GDM1 (cell line): ENCODE data around the gene PTPRT.
"Not testable (repeated sequence)": the region's sequence is repeated elsewhere in the genome, so short reads cannot be mapped to it uniquely, and the experiment has no call there.

ENCODE experiments used
- DNase-seq: peaks from one replicate; lab custom pipeline; 2025; lab: John Stamatoyannopoulos, UW

PTPRT gene

DNA sequence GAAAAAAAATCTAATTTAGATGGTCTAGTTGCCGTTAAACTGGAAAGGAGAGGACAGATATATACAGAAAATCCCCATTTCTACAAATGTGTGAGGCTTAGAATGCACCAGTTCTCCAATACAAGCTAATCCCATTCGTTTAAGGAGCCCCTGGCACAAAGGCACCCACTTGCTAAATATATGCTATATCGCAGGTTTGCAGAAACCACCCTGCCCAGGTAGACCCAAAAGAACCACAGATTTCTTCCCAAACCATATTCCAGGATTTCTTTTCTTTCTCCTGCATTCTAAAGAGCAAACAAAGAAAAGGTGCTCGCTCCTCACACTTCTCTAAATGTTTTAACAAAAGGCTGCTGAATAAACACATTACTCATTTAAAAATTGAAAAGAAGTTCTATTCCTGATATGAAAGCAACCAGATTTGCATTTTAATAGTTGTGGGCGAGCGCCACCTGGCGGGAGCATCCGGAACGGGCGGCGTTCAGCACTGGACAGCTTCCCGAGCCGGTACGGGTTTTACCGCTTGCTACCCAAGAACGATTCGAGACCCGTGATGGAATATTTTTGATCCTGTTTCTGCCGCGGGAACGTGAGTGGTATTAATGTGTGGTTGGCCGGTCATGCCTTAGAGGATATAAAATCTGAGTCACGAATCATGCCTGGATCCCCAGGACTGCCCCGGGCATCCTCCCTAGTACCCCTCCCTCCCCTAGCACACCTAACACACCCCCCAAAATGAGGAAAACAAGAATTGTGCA lies 2.1 kb downstream of the PTPRT start:
- DNase-seq: peak; percentile 4

GRCh38 chr20:43186312-43186711 lies 3.4 kb downstream of the PTPRT start:
- DNase-seq: no peak

- DNase-seq: no peak
These were observed 3.8 kb downstream of the PTPRT start for GRCh38 chr20:43185901-43186300.

- DNase-seq: no peak
These were observed 6.1 kb downstream of the PTPRT start for GRCh38 chr20:43183536-43184070.

DNA sequence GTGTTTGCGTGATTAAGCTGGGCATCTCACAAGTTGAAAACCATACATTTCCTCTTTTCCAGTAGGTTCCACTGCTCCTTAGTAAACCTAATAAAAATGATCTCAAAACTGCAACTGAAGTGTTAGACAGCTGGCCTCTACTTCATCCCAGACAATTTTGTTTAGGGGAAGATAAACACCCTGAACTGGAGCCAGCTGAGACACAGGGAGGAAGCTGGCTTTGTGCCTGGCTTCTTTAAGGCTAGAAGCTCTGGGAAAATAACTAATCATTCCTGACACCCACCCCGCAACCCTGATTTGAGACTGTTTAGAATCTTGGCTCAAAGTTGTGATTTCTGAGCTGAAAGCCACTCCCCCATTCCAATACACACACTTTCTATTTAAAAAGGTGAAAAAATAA lies 11.6 kb downstream of the PTPRT start:
- DNase-seq: no peak

- no peak for DNase-seq
These were observed 13.0 kb downstream of the PTPRT start for GRCh38 chr20:43176726-43177125.

- DNase-seq: no peak
These were observed 17.8 kb downstream of the PTPRT start for GRCh38 chr20:43171930-43172329.

DNA sequence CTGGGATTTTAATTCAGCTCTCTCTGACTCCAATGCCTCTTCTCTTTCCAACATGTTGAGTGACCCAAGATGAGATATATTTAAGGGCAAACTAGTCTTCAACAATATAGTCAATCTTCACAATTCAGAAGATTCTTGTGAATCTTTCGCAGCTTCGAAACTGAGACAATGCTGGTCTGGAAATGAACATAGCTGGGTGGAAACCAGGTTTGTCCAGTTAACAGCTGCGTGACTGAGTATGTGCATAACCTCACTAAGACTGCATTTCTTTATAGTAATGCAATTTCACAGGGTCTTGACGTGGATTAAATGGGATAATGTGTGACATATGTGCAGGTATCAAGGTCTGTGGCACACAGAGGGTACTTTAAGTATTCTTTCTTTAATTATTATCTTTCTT lies 18.9 kb downstream of the PTPRT start:
- no peak for DNase-seq

- DNase-seq: no peak
These were observed 22.1 kb downstream of the PTPRT start for GRCh38 chr20:43167615-43168014.

- no peak for DNase-seq
These were observed 22.7 kb downstream of the PTPRT start for GRCh38 chr20:43167021-43167420.

DNA sequence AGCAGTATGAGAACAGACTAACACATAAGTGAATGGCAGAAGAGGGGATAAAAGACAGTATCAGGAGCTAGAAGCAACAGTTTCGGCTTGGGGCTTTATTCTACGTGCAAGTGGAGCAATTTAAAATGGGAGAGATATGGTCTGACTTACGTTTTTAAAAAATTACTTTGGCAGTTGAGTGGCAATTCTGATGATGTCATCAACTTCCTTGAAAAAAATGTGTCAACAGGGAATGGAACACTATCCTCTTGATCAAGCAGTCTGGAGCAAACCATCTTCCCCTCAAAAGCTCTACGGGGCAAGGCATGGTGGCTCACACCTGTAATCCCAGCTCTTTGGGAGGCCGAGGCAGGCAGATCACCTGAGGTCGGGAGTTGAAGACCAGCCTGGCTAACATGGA lies 24.1 kb downstream of the PTPRT start:
- no peak for DNase-seq

DNA sequence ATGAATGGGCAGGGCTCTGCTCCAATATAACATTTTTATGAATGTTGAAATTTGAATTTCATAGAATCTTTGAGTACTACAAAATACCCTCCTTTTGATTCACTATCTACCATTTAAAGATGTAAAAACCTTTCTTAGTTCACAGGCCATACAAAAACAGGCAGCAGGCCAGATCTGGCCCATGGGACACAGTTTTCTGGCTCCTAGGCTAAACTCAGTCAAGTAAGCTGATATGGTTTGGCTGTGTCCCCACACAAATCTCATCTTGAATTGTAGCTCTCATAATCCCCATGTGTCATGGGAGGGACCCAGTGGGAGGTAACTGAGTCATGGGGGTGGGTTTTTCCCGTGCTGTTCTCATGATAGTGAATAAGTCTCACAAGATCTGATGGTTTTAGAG lies 25.0 kb downstream of the PTPRT start:
- DNase-seq: not testable (repeated sequence)

DNA sequence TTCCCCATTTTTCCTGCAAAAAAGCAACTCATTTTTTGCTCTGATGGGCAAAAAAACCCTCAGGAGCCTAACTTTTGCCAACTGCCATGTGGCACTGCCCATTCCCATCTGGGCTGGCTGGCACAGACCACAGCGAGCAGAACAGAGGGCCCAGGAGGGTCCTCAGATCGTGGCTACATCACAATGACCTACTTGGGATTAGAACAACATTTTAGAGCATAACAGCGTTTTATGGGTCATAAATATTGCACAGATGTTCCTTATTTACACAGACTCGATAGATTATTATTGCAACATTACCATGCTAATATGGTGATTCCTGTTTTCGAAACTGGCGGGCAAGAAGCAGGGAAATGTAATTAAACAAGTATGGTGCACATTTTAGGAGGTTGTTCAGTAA lies 28.0 kb downstream of the PTPRT start:
- no peak for DNase-seq

DNA sequence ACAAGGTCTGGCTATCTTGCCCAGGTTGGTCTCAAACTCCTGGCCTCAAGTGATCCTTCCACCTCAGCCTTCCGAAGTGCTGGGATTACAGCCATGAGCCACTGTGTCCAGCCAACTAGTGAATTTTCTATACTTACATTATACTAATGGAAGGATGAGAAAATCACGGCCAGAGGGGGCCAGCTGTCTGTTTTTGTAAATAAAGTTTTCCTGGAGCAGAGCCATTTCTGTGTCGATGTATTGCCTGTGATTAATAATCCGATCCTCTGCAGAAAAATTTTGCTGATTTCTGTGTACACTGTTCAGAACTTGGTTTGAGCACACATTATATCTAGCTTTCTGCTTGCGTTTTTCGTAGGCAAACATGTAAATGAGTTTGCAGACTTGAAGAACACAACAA lies 28.8 kb downstream of the PTPRT start:
- DNase-seq: no peak

DNA sequence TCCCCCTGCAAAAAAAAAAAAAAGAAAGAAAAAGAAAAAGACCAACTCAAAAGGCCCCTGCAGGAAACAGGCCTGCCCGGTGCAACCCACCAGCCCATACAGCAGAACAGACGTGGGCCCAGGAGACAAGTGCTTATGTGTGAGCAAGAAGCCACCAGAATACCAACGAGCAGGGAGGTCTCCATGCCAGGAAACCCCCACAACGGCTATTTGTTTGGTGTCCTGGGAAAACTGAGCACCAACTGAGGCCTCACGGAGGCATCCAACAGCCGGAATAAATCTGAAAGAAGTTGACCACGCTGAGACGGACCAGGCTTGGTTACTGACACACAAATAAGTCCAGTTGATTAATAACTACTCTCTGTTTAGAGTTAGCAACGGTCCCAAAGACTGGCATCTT lies 29.7 kb downstream of the PTPRT start:
- no peak for DNase-seq

DNA sequence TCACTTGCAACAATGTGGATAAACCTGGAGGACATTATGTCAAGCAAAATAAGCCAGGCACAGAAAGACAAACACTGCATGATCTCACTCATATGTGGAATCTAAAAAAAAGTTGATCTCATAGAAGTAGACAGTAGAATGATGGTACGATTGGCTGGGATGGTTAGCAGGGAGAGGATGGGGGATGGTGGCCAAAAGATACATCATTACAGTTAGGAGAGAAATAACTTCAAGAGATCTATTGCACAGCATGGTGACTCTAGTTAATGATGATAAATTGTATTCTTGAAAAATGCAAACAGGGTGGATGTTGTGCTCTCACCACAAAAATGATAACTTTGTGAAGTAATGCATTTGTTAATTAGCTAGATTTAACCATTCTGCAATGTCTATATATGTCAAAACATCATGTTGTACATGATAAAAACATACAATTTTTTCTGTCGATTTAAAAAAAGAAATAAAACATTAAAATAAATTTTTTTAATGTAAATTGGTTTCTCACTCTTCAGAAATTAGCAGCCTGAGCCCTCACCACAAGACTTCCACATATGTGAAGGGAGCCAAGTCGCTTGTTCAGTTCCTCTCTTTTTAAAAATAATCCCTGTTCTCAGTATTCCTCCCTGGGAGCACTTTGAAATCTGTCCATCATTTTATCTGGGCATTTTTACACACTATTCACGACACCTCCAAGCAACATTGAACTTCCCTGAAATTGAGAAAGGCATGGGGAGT lies 34.2 kb downstream of the PTPRT start:
- DNase-seq: no peak

DNA sequence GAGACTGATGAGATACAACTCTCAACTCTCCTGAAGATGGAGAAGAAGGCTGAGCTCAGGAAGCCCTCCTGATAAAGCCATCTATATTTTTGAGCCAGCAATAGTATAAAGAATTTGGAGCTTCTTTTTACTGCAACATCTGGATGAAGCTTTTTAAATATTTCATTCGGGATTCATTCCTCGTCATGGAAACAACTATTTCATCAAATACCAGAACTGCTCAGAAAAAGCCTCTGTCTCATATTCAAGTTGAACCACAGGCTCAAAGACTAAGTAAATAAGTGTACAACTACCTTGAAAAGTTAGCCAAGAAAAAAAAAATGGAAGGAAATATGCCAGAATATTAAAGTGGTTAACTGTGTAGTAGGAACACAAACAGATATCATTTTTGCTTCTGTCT lies 37.8 kb downstream of the PTPRT start:
- DNase-seq: no peak

GRCh38 chr20:43151256-43151655 lies 38.5 kb downstream of the PTPRT start:
- DNase-seq: no peak

DNA sequence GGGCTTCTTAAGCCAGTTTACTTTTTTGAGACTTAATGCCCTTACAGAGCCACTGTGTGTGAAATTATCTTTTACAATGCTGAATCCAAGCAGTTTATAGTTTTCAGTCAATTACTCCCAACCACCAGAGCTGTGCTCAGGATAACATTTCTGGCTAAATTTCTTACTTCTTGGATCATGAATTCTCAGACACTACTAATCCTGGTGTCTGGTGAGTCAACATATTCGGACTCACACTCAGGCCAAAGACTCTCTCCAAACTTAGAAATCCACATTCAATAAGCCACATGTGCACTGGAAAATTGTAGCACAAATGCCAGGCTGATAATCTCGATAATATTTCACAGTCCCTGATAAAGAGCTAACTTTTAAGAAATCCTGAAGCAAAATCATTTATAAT lies 49.0 kb downstream of the PTPRT start:
- DNase-seq: no peak

DNA sequence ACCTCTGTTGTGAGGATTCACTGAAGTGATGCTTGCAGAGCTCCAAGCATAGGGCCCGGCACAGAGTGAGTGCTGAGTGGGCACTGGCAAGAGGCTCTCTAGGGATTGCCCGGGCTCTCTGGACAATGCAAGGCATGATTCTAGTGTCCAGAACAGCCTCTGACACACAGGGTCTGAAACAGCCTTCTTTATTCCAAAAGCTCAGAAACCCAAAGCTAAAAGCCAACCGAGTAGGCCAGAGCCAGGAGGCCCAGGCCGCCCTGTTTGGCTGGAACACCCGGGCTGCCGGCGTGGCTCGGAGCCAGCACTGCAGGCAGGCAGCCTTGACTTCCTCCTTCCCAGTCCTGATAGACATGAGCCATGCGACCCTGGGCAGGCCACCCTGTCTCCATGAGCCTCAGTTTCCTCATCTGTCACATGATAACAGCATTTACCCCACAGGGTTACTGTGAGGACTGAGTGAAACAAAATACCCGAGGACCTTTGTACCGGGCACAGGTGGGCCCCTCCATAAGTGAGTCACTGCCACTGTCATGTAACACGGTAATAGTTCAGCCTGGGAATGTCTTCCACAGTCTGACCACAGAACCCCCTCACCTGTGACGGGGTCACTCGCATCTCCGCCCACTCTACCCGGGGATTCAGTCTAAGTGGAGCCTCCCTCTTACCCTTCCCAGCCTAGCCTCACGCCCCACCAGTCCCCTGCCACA lies 51.5 kb downstream of the PTPRT start:
- no peak for DNase-seq

GRCh38 chr20:43137160-43137559 lies 52.5 kb downstream of the PTPRT start:
- no peak for DNase-seq

DNA sequence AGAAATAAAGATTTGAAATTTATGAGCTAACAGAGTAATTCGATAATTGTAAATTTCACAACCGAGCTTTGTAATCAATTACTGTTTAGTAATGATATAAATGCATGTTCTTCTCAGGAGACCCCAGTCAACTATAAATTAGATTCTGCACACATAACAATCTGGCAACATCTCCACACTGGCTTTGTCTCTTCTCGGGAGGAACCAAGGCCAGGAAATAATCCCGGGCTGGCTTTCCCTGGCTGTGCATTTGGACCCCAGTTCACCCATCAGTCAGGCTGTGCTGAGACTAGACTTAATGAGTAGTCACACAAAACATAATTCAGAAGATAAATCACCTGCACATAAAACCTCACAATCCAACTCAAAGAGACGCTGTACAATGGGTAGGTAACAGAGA lies 65.5 kb downstream of the PTPRT start:
- DNase-seq: no peak

DNA sequence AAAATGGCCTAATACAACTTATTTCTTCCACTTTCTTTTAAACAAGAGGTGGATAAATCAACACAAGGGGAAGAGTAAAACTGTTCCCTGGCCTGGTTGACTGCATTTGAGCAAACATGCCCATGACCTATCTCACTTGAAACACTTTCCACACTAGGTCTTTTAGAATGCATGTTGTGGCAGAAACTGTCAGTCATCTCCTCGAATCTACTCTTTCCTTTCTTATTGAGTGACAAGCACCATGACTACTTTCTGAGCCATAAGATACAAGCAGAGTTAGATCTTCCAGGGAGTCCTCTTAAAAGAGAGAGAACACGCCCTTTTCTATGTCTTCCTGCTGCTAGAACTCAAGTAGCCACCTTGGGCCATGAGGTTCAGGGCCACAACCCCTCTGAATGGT lies 66.5 kb downstream of the PTPRT start:
- DNase-seq: no peak
